PC-9 (cell line): ENCODE results near the gene FUBP1. TPM values are rescaled to one million over a fixed set of nuclear protein-coding genes. Genes with fewer than 3 reads are reported as not detected.
"Not testable (repeated sequence)": the region's sequence is repeated elsewhere in the genome, so short reads cannot be mapped to it uniquely, and the experiment has no call there.

Experiments used
- BruUV-seq: library from RNA; stranded (reverse); fragments of 400-500 nt; replicated peaks from 2 replicates; lab custom pipeline; 2021; lab: Mats Ljungman, UMichigan
- CTCF ChIA-PET: fragments of 300-600 bp; sonication (Branson Sonifier 250); formaldehyde crosslinking; loops from one replicate; lab custom pipeline; 2022; ENCODE audit warnings: antibody characterized with exemption; lab: Charles Lee
- POLR2A ChIA-PET: fragments of 300-600 bp; sonication (Branson Sonifier 250); formaldehyde crosslinking; loops from one replicate; lab custom pipeline; 2022; ENCODE audit warnings: antibody characterized with exemption; ENCODE audit not compliant: unreplicated experiment; lab: Charles Lee
- DNase-seq, 2 experiments: peaks; one replicate each; pipeline versions ENCODE4 v3.0.0 to v3.0.0-alpha.2; 2015 to 2022; ENCODE audit warnings: mixed read lengths in 1 of 2
- H2AFZ ChIP-seq: fragments of 200-600 bp; sonication (generic); 2 replicates; pipeline ENCODE4 v1.8.1; 2017; ENCODE audit warnings: antibody characterized with exemption
- H3F3A ChIP-seq: fragments of 200-600 bp; sonication (generic); 2 replicates; pipeline ENCODE4 v1.8.1; 2017; ENCODE audit warnings: antibody characterized with exemption, mild to moderate bottlenecking, low read depth; ENCODE audit not compliant: insufficient read depth
- H3K27ac ChIP-seq: fragments of 200-600 bp; sonication (generic); 2 replicates; pipeline ENCODE4 v1.6.1; 2016; ENCODE audit warnings: mixed run types
- H3K27me3 ChIP-seq: fragments of 200-600 bp; sonication (generic); 2 replicates; pipeline ENCODE4 v1.6.1; 2016; ENCODE audit warnings: low read depth, mixed run types; ENCODE audit not compliant: insufficient read depth
- H3K36me3 ChIP-seq: fragments of 200-600 bp; sonication (generic); 2 replicates; pipeline ENCODE4 v1.6.1; 2016; ENCODE audit warnings: low read depth, mixed run types
- H3K4me1 ChIP-seq: fragments of 200-600 bp; sonication (generic); replicated peaks from 2 replicates; pipeline ENCODE4 v1.6.1; 2016; ENCODE audit warnings: mixed run types; ENCODE audit not compliant: insufficient read depth
- H3K4me2 ChIP-seq: fragments of 200-600 bp; sonication (generic); 2 replicates; pipeline ENCODE4 v1.6.1; 2017; ENCODE audit warnings: mixed run types
- H3K4me3 ChIP-seq: fragments of 200-600 bp; sonication (generic); 2 replicates; pipeline ENCODE4 v1.6.1; 2016; ENCODE audit warnings: mixed run types
- H3K79me2 ChIP-seq: fragments of 200-600 bp; sonication (generic); 2 replicates; pipeline ENCODE4 v1.6.1; 2017; ENCODE audit warnings: low read depth, mixed run types
- H3K9me2 ChIP-seq: fragments of 200-600 bp; sonication (generic); 2 replicates; pipeline ENCODE4 v1.8.1; 2017; ENCODE audit warnings: mild to moderate bottlenecking; ENCODE audit not compliant: insufficient read depth
- H3K9me3 ChIP-seq: fragments of 200-600 bp; sonication (generic); 2 replicates; pipeline ENCODE4 v1.8.1; 2016; ENCODE audit warnings: low read depth; ENCODE audit not compliant: insufficient read depth
- H4K20me1 ChIP-seq: fragments of 200-600 bp; sonication (generic); 2 replicates; pipeline ENCODE4 v1.8.1; 2017; ENCODE audit not compliant: insufficient read depth
- CTCF ChIP-seq: fragments of 200-600 bp; sonication (generic); conservative IDR thresholded peaks from 2 replicates; pipeline ENCODE4 v1.6.1; 2017; ENCODE audit warnings: mixed run types, antibody characterized with exemption, mild to moderate bottlenecking, moderate library complexity
- EZH2 ChIP-seq: fragments of 200-600 bp; sonication (generic); IDR thresholded peaks from 2 replicates; pipeline ENCODE4 v1.8.0; 2017; ENCODE audit warnings: antibody characterized with exemption, low read depth
- intact Hi-C: fragments of 100-400 bp; cut with micrococcal nuclease; formaldehyde crosslinking; loops from one replicate; pipeline ENCODE4 v1.10.0; 2022; ENCODE audit not compliant: unreplicated experiment
- total RNA-seq: library from RNA; stranded (reverse); gene quantifications from 2 replicates; pipeline ENCODE4 v1.2.3, GENCODE V29; 2021

Gene FUBP1
- total RNA-seq, 1 experiment from 2014 or later: 152 TPM

GRCh38 chr1:77986810-77987209 lies 7.9 kb upstream of the FUBP1 start:
- Histone ChIP-seq H3K4me1 (0 out of 2 replicates have a peak, but pooled peaks cover 5% of the 10 kb centered on the region), H3K27ac (no peak overlapping the region), H3K4me2 (no peak overlapping the region), H3K9me2 (no peaks in the 10 kb centered on the region; the same call in 1 of the 2 replicates), H3K27me3 (no peaks in the 10 kb centered on the region), H2AFZ (no peak overlapping the region), H3K36me3 (peaks cover 13% of the 10 kb centered on the region), H3F3A (no peaks in the 10 kb centered on the region; the same call in 1 of the 2 replicates), H3K4me3 (no peak overlapping the region), H3K9me3 (no peaks in the 10 kb centered on the region), H4K20me1 (no peaks in the 10 kb centered on the region; the same call in 1 of the 2 replicates), H3K79me2 (peaks cover 34% of the 10 kb centered on the region)
- TF ChIP-seq CTCF (no peak), EZH2 (no peak)
- CTCF ChIA-PET: no interaction called here
- no TSS peak for BruUV-seq
- no peak for DNase-seq
- intact Hi-C loops: no loop called here
- POLR2A ChIA-PET: no interaction called here

GRCh38 chr1:77984629-77985028 lies 5.8 kb upstream of the FUBP1 start:
- Histone ChIP-seq H3K4me2 (no peak overlapping the region), H3K9me2 (no peaks in the 10 kb centered on the region; the same call in 1 of the 2 replicates), H3K36me3 (peaks cover 13% of the 10 kb centered on the region), H4K20me1 (no peaks in the 10 kb centered on the region; the same call in 1 of the 2 replicates), H2AFZ (no peak overlapping the region), H3K9me3 (no peaks in the 10 kb centered on the region), H3K79me2 (peaks cover 50% of the 10 kb centered on the region), H3K4me3 (no peak overlapping the region), H3K27me3 (no peaks in the 10 kb centered on the region), H3F3A (peaks cover 3% of the 10 kb centered on the region; the same call in 1 of the 2 replicates), H3K4me1 (peaks cover 11% of the 10 kb centered on the region), H3K27ac (no peak overlapping the region)
- BruUV-seq: no TSS peak
- no peak for TF ChIP-seq CTCF
- TF ChIP-seq EZH2: no peak
- intact Hi-C loops: no loop called here
- ChIA-PET CTCF (no interaction called here), POLR2A (no interaction called here)
- no peak for DNase-seq

- Histone ChIP-seq H3K4me3 (no peak overlapping the region), H3K4me2 (no peak overlapping the region), H3K36me3 (peaks cover 13% of the 10 kb centered on the region), H3K27me3 (no peaks in the 10 kb centered on the region), H2AFZ (no peak overlapping the region), H3K9me2 (no peaks in the 10 kb centered on the region; the same call in 1 of the 2 replicates), H4K20me1 (no peaks in the 10 kb centered on the region; the same call in 1 of the 2 replicates), H3K9me3 (no peaks in the 10 kb centered on the region), H3K4me1 (peaks cover 11% of the 10 kb centered on the region), H3K79me2 (peaks cover 46% of the 10 kb centered on the region), H3K27ac (no peak overlapping the region), H3F3A (peaks cover 8% of the 10 kb centered on the region; the same call in 1 of the 2 replicates)
- POLR2A ChIA-PET: no interaction called here
- TF ChIP-seq EZH2: no peak
- no peak for TF ChIP-seq CTCF
- intact Hi-C loops: no loop called here
- CTCF ChIA-PET: no interaction called here
- BruUV-seq: no TSS peak
- no peak for DNase-seq
These were observed 5.1 kb upstream of the FUBP1 start for GRCh38 chr1:77983997-77984355.

- H4K20me1 ChIP-seq, intact Hi-C loops, H3K9me3 ChIP-seq, H3K4me2 ChIP-seq, H3K27ac ChIP-seq, CTCF ChIA-PET, DNase-seq, H3K9me2 ChIP-seq, H3K4me3 ChIP-seq, BruUV-seq, POLR2A ChIA-PET, H3K27me3 ChIP-seq, H2AFZ ChIP-seq: not testable (repeated sequence)
- Histone ChIP-seq H3K36me3 (peaks cover 13% of the 10 kb centered on the region), H3K79me2 (peaks cover 45% of the 10 kb centered on the region), H3K4me1 (peaks cover 11% of the 10 kb centered on the region), H3F3A (peaks cover 10% of the 10 kb centered on the region; the same call in 1 of the 2 replicates)
These were observed 4.6 kb upstream of the FUBP1 start for GRCh38 chr1:77983352-77983996.
